ENCODE results near the gene SVIL. TPM values are rescaled to one million over a fixed set of nuclear protein-coding genes. Genes with fewer than 3 reads are reported as not detected.

Gene SVIL
- total and polyA plus RNA-seq, 7 donors = 70.6 to 1,728 (median 792) TPM

- TF ChIP-seq CTCF (IDR thresholded peaks at IDR 0.05) = no peak
- H3K36me3 ChIP-seq (ENCODE audit: insufficient read depth in 1 of 2, low read depth in 1 of 2) = peaks cover 0 to 43% of the 10 kb centered on the region in 2 donors
- DNase-seq (no peak), ATAC-seq (peak in 3 of 4 donors; percentile 7 to 20 (median 11))
- intact Hi-C loops (cut with DNase I) = no loop called here
- no peak overlapping the region for H3K4me3 ChIP-seq
- no peaks in the 10 kb centered on the region for H3K27me3 ChIP-seq (ENCODE audit: insufficient read depth in 3 of 3, low read length in 2 of 3)
- no peak overlapping the region for H3K27ac ChIP-seq
- no peaks in the 10 kb centered on the region for H3K9me3 ChIP-seq
- 75 to 95% (median 81%) methylated on average over 7 of the region's 7 CpGs for WGBS, 3 donors
- no peaks in the 10 kb centered on the region for H3K4me1 ChIP-seq
Measured at GRCh38 chr10:29455095-29455494, 179.7 kb downstream of the SVIL start.

GRCh38 chr10:29454250-29454649, 180.5 kb downstream of the SVIL start:
- 65 to 79% (median 71%) methylated on average over 4 of the region's 4 CpGs for WGBS, 3 donors
- TF ChIP-seq CTCF (IDR thresholded peaks at IDR 0.05) = no peak

GRCh38 chr10:29452546-29452945, 182.2 kb downstream of the SVIL start:
- H3K27me3 ChIP-seq (ENCODE audit: insufficient read depth in 3 of 3, low read length in 2 of 3) = no peaks in the 10 kb centered on the region
- WGBS, 3 donors = 86 to 94% (median 91%) methylated on average over 8 of the region's 8 CpGs
- no peak for TF ChIP-seq CTCF (IDR thresholded peaks at IDR 0.05)
- H3K4me1 ChIP-seq = peaks cover 14% of the 10 kb centered on the region
- intact Hi-C loops (cut with DNase I) = no loop called here
- H3K4me3 ChIP-seq = no peak overlapping the region
- DNase-seq (no peak), ATAC-seq (peak in 2 of 4 donors; percentile 8 to 10)
- H3K36me3 ChIP-seq (ENCODE audit: insufficient read depth in 1 of 2, low read depth in 1 of 2) = peaks cover 0 to 18% of the 10 kb centered on the region in 2 donors
- H3K27ac ChIP-seq = no peak overlapping the region
- no peaks in the 10 kb centered on the region for H3K9me3 ChIP-seq

More at GRCh38 chr10:29454250-29454649, 180.5 kb downstream of the SVIL start:
- intact Hi-C loops (cut with DNase I) = no loop called here
- H3K27ac ChIP-seq = no peak overlapping the region
- H3K9me3 ChIP-seq = no peaks in the 10 kb centered on the region
- peaks cover 0 to 35% of the 10 kb centered on the region in 2 donors for H3K36me3 ChIP-seq (ENCODE audit: insufficient read depth in 1 of 2, low read depth in 1 of 2)
- peak in 2 of 4 donors; percentile 10 to 15 for ATAC-seq
- no peak overlapping the region for H3K4me3 ChIP-seq
- DNase-seq = no peak
- peaks cover 1% of the 10 kb centered on the region for H3K4me1 ChIP-seq
- H3K27me3 ChIP-seq (ENCODE audit: insufficient read depth in 3 of 3, low read length in 2 of 3) = no peaks in the 10 kb centered on the region

GRCh38 chr10:29451946-29452345, 182.8 kb downstream of the SVIL start:
- 57 to 73% (median 64%) methylated on average over 4 of the region's 4 CpGs for WGBS, 3 donors

More at GRCh38 chr10:29451946-29452345, 182.8 kb downstream of the SVIL start:
- intact Hi-C loops (cut with DNase I) = loop anchor here in 1 of 2 donors (2.0 kb wide), 1 partner anchor 65 kb away; no protein-coding TSS in a partner anchor
- Histone ChIP-seq H3K27me3 (ENCODE audit: insufficient read depth in 3 of 3, low read length in 2 of 3) (no peaks in the 10 kb centered on the region), H3K27ac (no peak overlapping the region), H3K4me1 (peaks cover 14% of the 10 kb centered on the region), H3K9me3 (no peaks in the 10 kb centered on the region), H3K4me3 (no peak overlapping the region), H3K36me3 (ENCODE audit: insufficient read depth in 1 of 2, low read depth in 1 of 2) (peaks cover 0 to 12% of the 10 kb centered on the region in 2 donors)
- ATAC-seq (no peak), DNase-seq (no peak)
- TF ChIP-seq CTCF (IDR thresholded peaks at IDR 0.05) = no peak

Measured in psoas muscle (tissue), 8 donors.